Activated CD8-positive, alpha-beta memory T cell treated with anti-CD3 and anti-CD28 coated beads, Interleukin-2, amount 50 U/mL, for 4 hours (primary cell): ENCODE measurements around the gene QRICH1.

ENCODE experiments used
- DNase-seq: peaks from one replicate; pipeline ENCODE4 v3.0.0-alpha.2; 2020

QRICH1 gene, protein sequence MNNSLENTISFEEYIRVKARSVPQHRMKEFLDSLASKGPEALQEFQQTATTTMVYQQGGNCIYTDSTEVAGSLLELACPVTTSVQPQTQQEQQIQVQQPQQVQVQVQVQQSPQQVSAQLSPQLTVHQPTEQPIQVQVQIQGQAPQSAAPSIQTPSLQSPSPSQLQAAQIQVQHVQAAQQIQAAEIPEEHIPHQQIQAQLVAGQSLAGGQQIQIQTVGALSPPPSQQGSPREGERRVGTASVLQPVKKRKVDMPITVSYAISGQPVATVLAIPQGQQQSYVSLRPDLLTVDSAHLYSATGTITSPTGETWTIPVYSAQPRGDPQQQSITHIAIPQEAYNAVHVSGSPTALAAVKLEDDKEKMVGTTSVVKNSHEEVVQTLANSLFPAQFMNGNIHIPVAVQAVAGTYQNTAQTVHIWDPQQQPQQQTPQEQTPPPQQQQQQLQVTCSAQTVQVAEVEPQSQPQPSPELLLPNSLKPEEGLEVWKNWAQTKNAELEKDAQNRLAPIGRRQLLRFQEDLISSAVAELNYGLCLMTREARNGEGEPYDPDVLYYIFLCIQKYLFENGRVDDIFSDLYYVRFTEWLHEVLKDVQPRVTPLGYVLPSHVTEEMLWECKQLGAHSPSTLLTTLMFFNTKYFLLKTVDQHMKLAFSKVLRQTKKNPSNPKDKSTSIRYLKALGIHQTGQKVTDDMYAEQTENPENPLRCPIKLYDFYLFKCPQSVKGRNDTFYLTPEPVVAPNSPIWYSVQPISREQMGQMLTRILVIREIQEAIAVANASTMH

GRCh38 chr3:49093853-49094767 lies at the start of gene QRICH1:
QRICH1 (minus strand) TSS chr3:49094071; CDS start chr3:49077017, 17,054 bp downstream.
- DNase-seq: peak; percentile 95

DNA sequence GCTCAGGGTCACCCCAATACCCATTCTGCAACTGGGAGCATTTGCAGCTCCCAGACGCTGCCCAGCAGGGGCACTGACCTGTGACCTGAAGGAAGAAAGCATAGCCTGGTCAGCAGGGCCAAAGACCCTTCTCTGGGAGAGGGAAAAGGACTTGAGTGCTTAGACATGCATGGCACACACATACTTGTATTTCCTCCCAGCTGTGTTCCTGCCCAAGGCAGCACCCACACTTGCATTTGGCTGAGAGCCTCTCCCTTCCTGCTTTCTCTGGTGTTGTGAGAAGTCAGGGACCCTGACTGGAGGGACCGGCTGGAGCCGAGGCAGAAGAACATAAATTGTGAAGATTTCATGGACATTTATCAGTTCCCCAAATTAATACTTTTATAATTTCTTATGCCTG lies 46.2 kb upstream of the QRICH1 start:
- no peak for DNase-seq

- no peak for DNase-seq
Observed at GRCh38 chr3:49135499-49135898, 41.6 kb upstream of the QRICH1 start.

GRCh38 chr3:49134471-49135265 lies 40.8 kb upstream of the QRICH1 start:
- no peak for DNase-seq

- DNase-seq: no peak
Observed at GRCh38 chr3:49133226-49133951, 39.5 kb upstream of the QRICH1 start.

GRCh38 chr3:49132437-49133225 lies 38.8 kb upstream of the QRICH1 start, which contains the start of gene LAMB2:
LAMB2 (minus strand) TSS chr3:49133050; CDS start chr3:49132867, 183 bp downstream.
- DNase-seq: no peak

DNA sequence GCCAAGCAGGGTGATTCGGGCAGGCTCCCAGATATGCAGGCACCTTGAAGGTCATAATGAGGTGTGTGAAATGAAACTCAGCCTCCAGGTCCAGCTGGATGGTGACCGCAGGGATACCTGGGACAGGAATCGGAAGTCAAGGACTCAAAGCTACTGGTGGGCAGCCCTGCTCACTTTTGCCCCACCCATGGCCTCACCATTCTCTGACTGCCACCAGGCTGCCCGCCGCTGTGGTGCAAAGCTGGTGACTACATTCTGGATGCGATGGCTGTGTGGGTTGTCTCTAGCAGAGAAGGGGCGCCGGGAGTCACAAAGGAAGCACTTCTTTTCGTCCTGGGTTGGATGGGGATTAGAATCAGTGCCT lies 38.2 kb upstream of the QRICH1 start:
- no peak for DNase-seq

DNA sequence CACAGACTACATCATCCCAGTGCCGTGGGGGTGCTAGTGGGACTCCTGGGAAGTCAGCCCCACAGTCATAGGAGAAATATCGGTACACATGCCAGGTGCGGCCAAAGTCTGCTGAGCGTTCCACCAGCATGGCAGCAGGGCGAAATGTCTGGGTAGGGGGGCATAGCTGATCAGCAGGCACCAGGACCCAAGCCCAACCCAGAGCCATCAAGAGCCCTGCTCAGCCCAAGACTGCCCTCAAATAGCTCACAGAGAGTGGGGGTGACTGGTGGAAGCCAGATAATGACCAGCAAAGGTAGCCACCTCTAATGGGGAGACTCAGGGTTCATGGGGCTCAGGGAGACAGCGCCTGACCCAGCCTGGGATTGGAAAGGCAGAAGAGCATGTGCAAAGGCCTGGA lies 37.7 kb upstream of the QRICH1 start:
- DNase-seq: no peak

DNA sequence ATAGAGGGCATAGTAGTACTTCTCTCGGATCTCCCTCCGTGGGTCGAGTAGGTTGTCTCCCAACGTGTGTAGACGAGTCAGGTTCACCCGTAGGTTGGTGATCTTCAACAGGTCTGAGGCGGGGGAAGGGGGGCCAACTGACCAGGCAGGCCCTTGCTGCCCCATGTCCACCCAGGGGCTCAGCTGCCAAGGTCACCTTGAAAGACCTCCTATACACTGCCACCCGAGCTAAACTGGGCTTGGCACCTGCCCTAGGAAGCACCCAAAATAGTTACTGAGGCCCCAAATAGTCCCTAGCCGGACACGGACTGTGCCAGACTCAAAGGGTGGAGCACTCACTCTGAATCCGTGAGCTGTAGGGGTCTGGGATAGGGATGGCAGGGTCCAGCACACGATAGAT lies 37.2 kb upstream of the QRICH1 start:
- no peak for DNase-seq

GRCh38 chr3:49124991-49125670 lies 31.3 kb upstream of the QRICH1 start:
- no peak for DNase-seq

GRCh38 chr3:49124203-49124602 lies 30.3 kb upstream of the QRICH1 start:
- DNase-seq: no peak

GRCh38 chr3:49123687-49124086 lies 29.8 kb upstream of the QRICH1 start:
- DNase-seq: no peak

DNA sequence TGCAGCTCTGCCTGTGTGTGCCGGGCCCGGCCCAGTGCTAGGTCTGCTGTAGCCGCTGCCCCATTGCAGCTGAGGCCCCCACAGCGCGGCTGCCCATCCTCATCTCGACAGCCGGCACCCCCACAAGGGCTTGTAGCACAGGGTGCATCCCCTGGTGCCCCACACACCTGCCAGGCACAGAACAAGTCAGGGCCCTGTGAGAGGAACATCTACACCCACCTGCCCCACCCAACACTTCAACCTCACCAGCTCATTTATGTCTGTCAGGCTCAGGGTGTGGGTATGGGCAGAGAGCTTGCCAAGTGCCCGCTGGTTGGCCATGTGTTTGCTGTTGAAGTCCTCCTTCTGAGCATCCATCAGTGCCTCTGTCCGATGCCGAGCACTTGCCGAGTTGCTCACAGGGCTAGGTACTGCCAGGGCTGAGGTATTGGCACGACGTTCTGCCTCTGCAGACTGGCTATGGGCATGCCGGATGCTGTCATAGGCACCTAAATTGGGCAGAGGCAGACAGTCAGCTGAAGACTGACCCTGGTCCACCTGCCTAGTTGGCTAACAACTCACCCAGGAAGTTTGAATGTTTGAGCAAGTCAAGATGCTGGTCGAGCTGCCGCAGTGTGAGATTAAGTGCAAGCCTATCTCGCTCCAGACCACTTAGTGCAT lies 29.1 kb upstream of the QRICH1 start:
- no peak for DNase-seq

- DNase-seq: no peak
Observed at GRCh38 chr3:49122451-49122850, 28.6 kb upstream of the QRICH1 start.

- DNase-seq: no peak
Observed at GRCh38 chr3:49122022-49122421, 28.2 kb upstream of the QRICH1 start.

GRCh38 chr3:49121132-49121736 lies 27.4 kb upstream of the QRICH1 start:
- no peak for DNase-seq

GRCh38 chr3:49120438-49121131 lies 26.7 kb upstream of the QRICH1 start, which contains the start of gene USP19:
USP19 (minus strand) TSS chr3:49120823; CDS start chr3:49119145, 1,678 bp downstream.
- DNase-seq: peak; percentile 95

DNA sequence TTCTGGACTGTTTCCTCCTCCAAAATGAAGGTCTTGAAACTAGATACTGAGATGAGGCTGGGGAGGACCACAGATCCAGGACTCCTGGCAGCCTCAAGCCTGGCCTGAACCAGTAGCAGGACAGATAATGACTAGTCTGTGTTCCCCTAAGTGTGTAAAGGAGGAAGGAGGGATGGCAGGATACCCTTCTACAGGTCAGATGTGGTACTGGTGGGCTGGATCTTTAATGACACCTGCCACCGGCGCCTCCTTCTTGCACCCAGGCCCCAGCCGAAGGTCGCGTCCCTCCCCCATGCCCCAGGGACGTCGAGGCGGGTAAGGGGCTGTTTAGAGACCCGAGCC lies 26.2 kb upstream of the QRICH1 start:
- no peak for DNase-seq
